SU-DHL-6 (cell line): Measurements from ENCODE around the gene PROK1.
"Not testable (repeated sequence)": the region's sequence is repeated elsewhere in the genome, so short reads cannot be mapped to it uniquely, and the experiment has no call there.

Experiments
- H2AFZ ChIP-seq: fragments of 200-600 bp; sonication (generic); 2 replicates; pipeline ENCODE4 v1.6.1; 2014; ENCODE audit warnings: low read depth, mild to moderate bottlenecking, moderate library complexity, mixed read lengths, antibody characterized with exemption, low read length; ENCODE audit not compliant: severe bottlenecking
- H3F3A ChIP-seq: fragments of 200-600 bp; shearing (Covaris generic); 2 replicates; pipeline ENCODE4 v1.6.0; 2016; ENCODE audit warnings: antibody characterized with exemption, mild to moderate bottlenecking; ENCODE audit not compliant: insufficient read depth
- H3K27ac ChIP-seq: fragments of 200-600 bp; sonication (generic); 2 replicates; pipeline ENCODE4 v1.5.1; 2016; ENCODE audit warnings: low read depth, mild to moderate bottlenecking, low read length, moderate library complexity, mixed read lengths
- H3K27me3 ChIP-seq: fragments of 200-600 bp; sonication (generic), shearing (Covaris generic); 2 replicates; pipeline ENCODE4 v1.6.0; 2014; ENCODE audit warnings: mild to moderate bottlenecking, low read length
- H3K36me3 ChIP-seq: fragments of 200-600 bp; sonication (generic); 2 replicates; pipeline ENCODE4 v1.6.1; 2014; ENCODE audit warnings: mild to moderate bottlenecking, low read length, mixed read lengths
- H3K4me2 ChIP-seq: fragments of 300-600, 200-600 bp; shearing (Covaris generic), sonication (generic); 2 replicates; pipeline ENCODE4 v1.6.0; 2014; ENCODE audit warnings: low read length, low read depth, mild to moderate bottlenecking; ENCODE audit not compliant: poor library complexity, severe bottlenecking
- H3K4me3 ChIP-seq: fragments of 200-600 bp; sonication (generic); 2 replicates; pipeline ENCODE4 v1.5.1; 2014; ENCODE audit warnings: antibody characterized with exemption, low read length, mild to moderate bottlenecking, mixed read lengths; ENCODE audit not compliant: insufficient read depth, poor library complexity, severe bottlenecking
- H3K79me2 ChIP-seq: fragments of 200-600 bp; sonication (generic); 2 replicates; pipeline ENCODE4 v1.6.1; 2014; ENCODE audit warnings: mild to moderate bottlenecking, low read length, moderate library complexity; ENCODE audit not compliant: insufficient read depth
- H3K9ac ChIP-seq: fragments of 200-600 bp; sonication (generic); 2 replicates; pipeline ENCODE4 v1.7.0; 2014; ENCODE audit warnings: mild to moderate bottlenecking, low read length
- H3K9me2 ChIP-seq: fragments of 200-600 bp; sonication (generic); replicated peaks from 2 replicates; pipeline ENCODE4 v1.6.1; 2014; ENCODE audit warnings: low read length; ENCODE audit not compliant: insufficient read depth
- H3K9me3 ChIP-seq: fragments of 200-600 bp; sonication (generic); 2 replicates; pipeline ENCODE4 v1.6.1; 2014; ENCODE audit warnings: low read length, mixed read lengths; ENCODE audit not compliant: insufficient read depth
- H4K20me1 ChIP-seq: fragments of 200-600 bp; sonication (generic); 2 replicates; pipeline ENCODE4 v1.6.1; 2014; ENCODE audit warnings: low read depth, mild to moderate bottlenecking, antibody characterized with exemption, low read length, moderate library complexity, mixed read lengths
- EZH2phosphoT487 ChIP-seq: fragments of 200-600 bp; sonication (generic), shearing (Covaris generic); conservative IDR thresholded peaks from 2 replicates; pipeline ENCODE4 v1.6.1; 2018; ENCODE audit warnings: mild to moderate bottlenecking, antibody characterized with exemption, low read length, moderate library complexity, mixed read lengths
- TF ChIP-seq, protein P1 (sequence below): fragments of 200-600 bp; sonication (generic); IDR thresholded peaks from one replicate; pipeline ENCODE4 v1.5.1; 2017; ENCODE audit warnings: antibody characterized with exemption, mild to moderate bottlenecking, low read length, moderate library complexity; ENCODE audit not compliant: insufficient read depth, poor library complexity, severe bottlenecking

Gene PROK1

DNA sequence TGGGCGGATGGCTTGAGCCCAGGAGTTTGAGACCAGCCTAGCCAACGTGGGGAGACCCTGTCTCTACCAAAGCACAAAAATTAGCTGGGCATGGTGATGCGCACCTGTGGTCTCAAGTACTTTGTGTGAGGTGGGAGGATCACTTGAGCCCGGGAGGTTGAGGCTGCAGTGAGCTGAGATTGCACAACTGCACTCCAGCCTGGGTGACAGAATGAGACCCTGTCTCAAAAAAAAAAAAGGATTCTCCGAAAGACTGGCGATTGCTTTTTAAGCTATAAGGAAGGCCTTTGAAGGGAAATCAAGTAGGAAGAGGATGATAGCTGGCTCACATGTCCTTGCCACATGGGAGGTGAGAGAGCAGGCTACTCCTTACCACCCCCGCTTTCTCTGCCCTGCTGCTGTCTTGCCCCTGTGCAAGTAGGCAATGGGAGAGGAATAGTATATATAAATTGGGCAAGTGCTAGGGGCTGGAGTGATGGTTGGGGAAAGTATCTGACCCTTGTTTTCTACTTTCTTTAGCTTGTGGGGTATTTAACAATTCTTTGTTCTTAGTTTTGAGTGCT, 39.7 kb upstream of the PROK1 start:
- no peak overlapping the region for H3K9ac ChIP-seq
- H3K27me3 ChIP-seq = no peaks in the 10 kb centered on the region
- no peaks in the 10 kb centered on the region for H3K9me2 ChIP-seq
- 0 out of 2 replicates have a peak, but pooled peaks cover under 1% of the 10 kb centered on the region for H3F3A ChIP-seq
- H3K36me3 ChIP-seq = no peaks in the 10 kb centered on the region
- no peak overlapping the region for H3K27ac ChIP-seq
- H3K9me3 ChIP-seq = no peaks in the 10 kb centered on the region
- TF ChIP-seq, protein P1, sequence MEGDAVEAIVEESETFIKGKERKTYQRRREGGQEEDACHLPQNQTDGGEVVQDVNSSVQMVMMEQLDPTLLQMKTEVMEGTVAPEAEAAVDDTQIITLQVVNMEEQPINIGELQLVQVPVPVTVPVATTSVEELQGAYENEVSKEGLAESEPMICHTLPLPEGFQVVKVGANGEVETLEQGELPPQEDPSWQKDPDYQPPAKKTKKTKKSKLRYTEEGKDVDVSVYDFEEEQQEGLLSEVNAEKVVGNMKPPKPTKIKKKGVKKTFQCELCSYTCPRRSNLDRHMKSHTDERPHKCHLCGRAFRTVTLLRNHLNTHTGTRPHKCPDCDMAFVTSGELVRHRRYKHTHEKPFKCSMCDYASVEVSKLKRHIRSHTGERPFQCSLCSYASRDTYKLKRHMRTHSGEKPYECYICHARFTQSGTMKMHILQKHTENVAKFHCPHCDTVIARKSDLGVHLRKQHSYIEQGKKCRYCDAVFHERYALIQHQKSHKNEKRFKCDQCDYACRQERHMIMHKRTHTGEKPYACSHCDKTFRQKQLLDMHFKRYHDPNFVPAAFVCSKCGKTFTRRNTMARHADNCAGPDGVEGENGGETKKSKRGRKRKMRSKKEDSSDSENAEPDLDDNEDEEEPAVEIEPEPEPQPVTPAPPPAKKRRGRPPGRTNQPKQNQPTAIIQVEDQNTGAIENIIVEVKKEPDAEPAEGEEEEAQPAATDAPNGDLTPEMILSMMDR = no peak
- no peak for TF ChIP-seq EZH2phosphoT487
- no peak overlapping the region for H3K4me2 ChIP-seq
- H4K20me1 ChIP-seq = no peaks in the 10 kb centered on the region
- no peak overlapping the region for H2AFZ ChIP-seq
- H3K4me3 ChIP-seq = no peak overlapping the region
- peaks cover 11% of the 10 kb centered on the region for H3K79me2 ChIP-seq

DNA sequence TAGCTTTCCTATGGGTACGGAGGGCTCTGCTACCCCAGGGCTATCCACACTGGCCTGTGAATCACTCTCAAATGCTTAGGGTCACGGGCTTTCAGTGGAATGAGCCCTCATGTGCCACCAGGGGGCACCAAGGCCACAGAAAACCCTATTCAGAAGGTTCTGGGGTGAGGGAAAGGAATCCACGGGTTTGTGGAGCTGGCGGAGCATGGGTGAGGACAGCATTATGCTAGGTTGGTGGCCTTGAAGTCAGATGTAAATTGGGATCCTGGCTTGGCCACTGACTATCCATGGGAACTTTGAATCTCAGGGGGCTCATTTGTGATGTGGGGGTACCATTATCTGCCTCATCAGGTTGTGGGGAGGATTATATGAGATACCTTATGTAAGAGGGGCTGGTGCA, 38.4 kb upstream of the PROK1 start:
- Histone ChIP-seq H3K4me3 (no peak overlapping the region), H2AFZ (no peak overlapping the region), H3K36me3 (no peaks in the 10 kb centered on the region), H3K4me2 (no peak overlapping the region), H3K9me2 (no peaks in the 10 kb centered on the region), H4K20me1 (no peaks in the 10 kb centered on the region), H3K27me3 (no peaks in the 10 kb centered on the region), H3K27ac (no peak overlapping the region), H3F3A (no peaks in the 10 kb centered on the region), H3K9me3 (no peaks in the 10 kb centered on the region), H3K9ac (no peak overlapping the region), H3K79me2 (no peaks in the 10 kb centered on the region)
- TF ChIP-seq, protein P1 = peak; percentile 91
- no peak for TF ChIP-seq EZH2phosphoT487

DNA sequence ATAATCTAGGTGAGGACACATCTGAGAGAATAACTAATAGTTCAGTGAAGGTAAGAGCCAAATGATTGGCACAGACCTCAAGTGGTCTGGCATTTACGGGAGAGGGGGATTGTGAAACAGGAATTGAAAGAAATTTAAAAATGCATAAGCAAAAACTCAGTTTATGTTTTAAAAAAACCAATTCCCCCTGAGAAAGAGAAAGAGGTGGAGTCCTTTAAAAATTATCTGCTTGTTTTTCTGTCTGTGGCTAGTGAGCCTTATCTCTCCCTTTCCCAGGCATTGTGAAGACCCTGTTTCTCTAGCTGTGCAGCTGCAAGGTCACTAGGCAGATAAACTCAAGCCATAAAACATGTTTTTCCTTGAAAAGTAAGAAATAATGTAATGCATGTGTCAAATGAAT, 37.9 kb upstream of the PROK1 start:
- H3K9me2 ChIP-seq, H3K36me3 ChIP-seq, H3F3A ChIP-seq, H3K79me2 ChIP-seq, H2AFZ ChIP-seq, H3K27me3 ChIP-seq, H4K20me1 ChIP-seq, H3K27ac ChIP-seq, H3K9me3 ChIP-seq, H3K4me2 ChIP-seq, H3K4me3 ChIP-seq, H3K9ac ChIP-seq: not testable (repeated sequence)

DNA sequence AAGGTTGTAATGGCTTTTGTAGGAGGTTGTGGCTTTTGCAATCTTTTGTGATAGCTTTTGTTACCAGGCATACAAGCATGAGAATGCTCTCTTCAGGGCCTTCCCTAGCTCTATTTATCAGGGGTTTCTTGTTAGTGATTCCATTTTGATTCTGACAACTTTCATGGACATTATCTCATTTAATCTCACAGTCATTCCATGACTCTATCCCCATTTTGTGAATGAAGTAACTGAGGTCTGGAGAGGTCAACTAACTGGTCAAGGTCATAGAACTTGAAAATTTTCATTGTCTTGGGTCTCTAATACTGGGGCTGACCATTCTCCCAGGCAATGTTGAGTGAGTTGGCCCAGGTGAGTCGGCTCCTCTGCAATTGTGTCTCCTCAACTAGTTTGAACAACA, 32.2 kb upstream of the PROK1 start:
- Histone ChIP-seq H3K9me2 (no peaks in the 10 kb centered on the region), H3K27ac (no peak overlapping the region), H4K20me1 (no peaks in the 10 kb centered on the region), H3K9me3 (0 out of 2 replicates have a peak, but pooled peaks cover 4% of the 10 kb centered on the region), H3K79me2 (no peaks in the 10 kb centered on the region), H3K27me3 (no peaks in the 10 kb centered on the region), H3F3A (no peaks in the 10 kb centered on the region), H3K36me3 (no peaks in the 10 kb centered on the region), H3K9ac (no peak overlapping the region), H3K4me3 (no peak overlapping the region), H3K4me2 (no peak overlapping the region), H2AFZ (no peak overlapping the region)
- no peak for TF ChIP-seq EZH2phosphoT487
- TF ChIP-seq, protein P1 = no peak
